NB4 (cell line): ENCODE data around the gene FAM181A.
A peak's percentile ranks its signal among the peaks of the same experiment; 100 is the strongest.

Source experiments
- DNase-seq: peaks from one replicate; pipeline ENCODE4 v3.0.0; 2010; ENCODE audit warnings: low read depth
- H3K4me3 ChIP-seq: one replicate; pipeline ENCODE4 v1.5.1; 2011; ENCODE audit warnings: mild to moderate bottlenecking, low read depth, low read length, moderate library complexity
- MAX ChIP-seq: IDR thresholded peaks from 2 replicates; pipeline ENCODE4 v1.6.1; 2011; ENCODE audit warnings: low read depth, low read length
- MYC ChIP-seq: IDR thresholded peaks from 2 replicates; pipeline ENCODE4 v1.6.1; 2011; ENCODE audit warnings: low read depth, low read length
- POLR2A ChIP-seq: IDR thresholded peaks from 2 replicates; pipeline ENCODE4 v1.6.1; 2011; ENCODE audit warnings: mild to moderate bottlenecking; ENCODE audit not compliant: insufficient read length; ENCODE audit errors: extremely low read depth
- TF ChIP-seq, protein P1 (sequence below): IDR thresholded peaks from one replicate; pipeline ENCODE4 v1.5.1; 2012; ENCODE audit warnings: low read depth, low read length

Gene FAM181A

GRCh38 chr14:93884950-93885349 lies 42.2 kb upstream of the FAM181A start:
- DNase-seq: peak; percentile 43
- TF ChIP-seq, protein P1, sequence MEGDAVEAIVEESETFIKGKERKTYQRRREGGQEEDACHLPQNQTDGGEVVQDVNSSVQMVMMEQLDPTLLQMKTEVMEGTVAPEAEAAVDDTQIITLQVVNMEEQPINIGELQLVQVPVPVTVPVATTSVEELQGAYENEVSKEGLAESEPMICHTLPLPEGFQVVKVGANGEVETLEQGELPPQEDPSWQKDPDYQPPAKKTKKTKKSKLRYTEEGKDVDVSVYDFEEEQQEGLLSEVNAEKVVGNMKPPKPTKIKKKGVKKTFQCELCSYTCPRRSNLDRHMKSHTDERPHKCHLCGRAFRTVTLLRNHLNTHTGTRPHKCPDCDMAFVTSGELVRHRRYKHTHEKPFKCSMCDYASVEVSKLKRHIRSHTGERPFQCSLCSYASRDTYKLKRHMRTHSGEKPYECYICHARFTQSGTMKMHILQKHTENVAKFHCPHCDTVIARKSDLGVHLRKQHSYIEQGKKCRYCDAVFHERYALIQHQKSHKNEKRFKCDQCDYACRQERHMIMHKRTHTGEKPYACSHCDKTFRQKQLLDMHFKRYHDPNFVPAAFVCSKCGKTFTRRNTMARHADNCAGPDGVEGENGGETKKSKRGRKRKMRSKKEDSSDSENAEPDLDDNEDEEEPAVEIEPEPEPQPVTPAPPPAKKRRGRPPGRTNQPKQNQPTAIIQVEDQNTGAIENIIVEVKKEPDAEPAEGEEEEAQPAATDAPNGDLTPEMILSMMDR: no peak
- no peak for TF ChIP-seq MAX
- no peak for TF ChIP-seq MYC
- H3K4me3 ChIP-seq: no peak overlapping the region

GRCh38 chr14:93888995-93889394 lies 38.1 kb upstream of the FAM181A start:
- TF ChIP-seq POLR2A (no peak), MYC (no peak), MAX (no peak)
- TF ChIP-seq, protein P1: no peak
- no peak for DNase-seq

DNA sequence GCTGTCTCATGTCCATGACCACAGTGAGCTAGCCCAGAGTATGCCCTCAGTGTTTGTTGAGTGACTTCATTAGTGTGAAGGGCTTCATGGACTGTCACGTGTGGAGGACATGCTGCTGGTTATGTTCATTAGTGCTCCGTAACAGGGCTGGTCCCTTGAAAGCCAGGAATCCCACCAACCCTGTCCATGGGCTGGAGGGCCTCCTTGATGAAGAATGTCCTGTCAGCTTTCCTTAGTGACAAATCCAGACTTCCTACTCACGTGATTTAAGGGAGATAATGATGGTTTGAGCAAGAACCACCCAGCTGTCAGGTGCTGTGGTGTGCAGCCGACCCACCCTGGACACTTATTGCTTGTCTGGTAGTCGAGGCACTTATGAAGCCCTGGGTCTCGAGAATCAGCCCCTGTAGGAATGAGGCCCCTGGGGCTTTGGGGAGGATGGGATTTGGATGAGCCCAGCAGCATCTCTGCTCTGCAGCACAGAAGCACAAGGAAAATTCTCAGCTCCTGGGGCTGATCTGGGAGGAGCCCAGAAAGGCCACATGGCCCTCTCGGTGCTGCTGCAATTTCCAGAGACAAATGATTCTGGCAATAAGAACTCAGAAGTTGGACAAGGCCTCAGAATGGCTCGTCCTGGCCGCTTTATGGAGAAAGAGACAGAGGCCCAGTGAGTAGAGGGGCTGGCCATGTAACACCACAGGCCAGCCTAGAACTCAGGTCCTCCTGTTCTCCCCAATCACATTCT lies 37.2 kb upstream of the FAM181A start:
- TF ChIP-seq, protein P1: no peak
- no peak for DNase-seq
- H3K4me3 ChIP-seq: no peak overlapping the region

More at GRCh38 chr14:93888995-93889394, 38.1 kb upstream of the FAM181A start:
- no peak overlapping the region for H3K4me3 ChIP-seq

DNA sequence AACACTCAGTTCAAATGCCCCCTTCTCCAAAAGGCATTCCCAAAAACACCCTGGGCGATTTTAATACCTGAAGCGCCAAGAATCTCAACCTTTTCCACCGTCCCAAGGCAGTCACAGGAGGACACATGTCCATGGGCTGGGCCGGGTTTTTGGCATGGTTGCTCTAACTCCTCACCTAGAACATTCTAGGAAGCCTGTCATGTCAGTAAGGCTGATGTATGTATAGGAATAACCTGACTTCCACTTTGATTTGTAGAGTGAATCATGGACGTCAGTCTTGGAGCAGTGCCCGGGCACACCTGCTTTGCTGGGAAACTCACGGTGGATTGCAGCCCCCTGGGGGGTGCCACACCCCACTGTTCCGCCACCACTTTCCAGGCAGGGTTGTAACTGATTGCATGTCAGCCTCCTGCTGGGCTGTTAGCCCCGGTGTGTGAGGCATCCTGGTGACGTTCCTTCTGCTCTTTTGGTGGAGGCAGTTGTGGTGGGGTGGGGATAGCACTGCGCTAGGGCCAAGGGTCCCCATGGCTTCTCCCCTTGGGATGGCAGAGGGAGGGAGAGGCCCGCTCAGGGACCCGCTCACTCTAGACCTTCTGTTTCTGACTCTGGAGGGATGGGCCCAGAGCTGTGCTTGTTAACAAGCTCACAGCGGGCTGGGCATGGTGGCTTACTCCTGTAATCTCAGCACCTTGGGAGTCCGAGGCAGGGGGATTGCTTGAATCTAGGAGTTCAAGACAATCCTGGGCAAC lies 35.2 kb upstream of the FAM181A start:
- H3K4me3 ChIP-seq: no peak overlapping the region
- no peak for DNase-seq
- no peak for TF ChIP-seq POLR2A

GRCh38 chr14:93892505-93892839 lies 34.7 kb upstream of the FAM181A start:
- no peak for DNase-seq
- TF ChIP-seq MYC (no peak), POLR2A (no peak), MAX (no peak)
- TF ChIP-seq, protein P1: no peak
- H3K4me3 ChIP-seq: no peak overlapping the region

- TF ChIP-seq MYC: no peak
- TF ChIP-seq, protein P1: peak; percentile 95
- TF ChIP-seq POLR2A: no peak
- peak; percentile 58 for DNase-seq
- H3K4me3 ChIP-seq: no peak overlapping the region
These were observed 34.1 kb upstream of the FAM181A start for GRCh38 chr14:93892923-93893558.
